Posterior cingulate gyrus (tissue), 11 donors: ENCODE data around the gene CD226.
A peak's percentile ranks its signal among the peaks of the same experiment; 100 is the strongest.
"Not testable (repeated sequence)": the region's sequence is repeated elsewhere in the genome, so short reads cannot be mapped to it uniquely, and the experiment has no call there.

Source experiments
- DNase-seq, 10 donors: peaks; one replicate each; pipeline versions ENCODE4 v3.0.0 to v3.0.0-alpha.2; 2020 to 2021; ENCODE audit warnings: mixed read lengths in 3 of 10
- intact Hi-C: fragments of 100-400 bp; cut with DNase I; formaldehyde crosslinking; loops from one replicate; pipeline ENCODE4 v1.15.1; 2023

The CD226 gene

GRCh38 chr18:69916412-69916811 lies 31.3 kb downstream of the CD226 start:
- intact Hi-C loops, result no loop called here
- no peak for DNase-seq

- intact Hi-C loops, result no loop called here
- no peak for DNase-seq
Observed at GRCh38 chr18:69908838-69909237, 38.8 kb downstream of the CD226 start.

- intact Hi-C loops, result no loop called here
- peak in 1 of 10 donors; percentile 69 for DNase-seq
Observed at GRCh38 chr18:69906765-69907164, 40.9 kb downstream of the CD226 start.

DNA sequence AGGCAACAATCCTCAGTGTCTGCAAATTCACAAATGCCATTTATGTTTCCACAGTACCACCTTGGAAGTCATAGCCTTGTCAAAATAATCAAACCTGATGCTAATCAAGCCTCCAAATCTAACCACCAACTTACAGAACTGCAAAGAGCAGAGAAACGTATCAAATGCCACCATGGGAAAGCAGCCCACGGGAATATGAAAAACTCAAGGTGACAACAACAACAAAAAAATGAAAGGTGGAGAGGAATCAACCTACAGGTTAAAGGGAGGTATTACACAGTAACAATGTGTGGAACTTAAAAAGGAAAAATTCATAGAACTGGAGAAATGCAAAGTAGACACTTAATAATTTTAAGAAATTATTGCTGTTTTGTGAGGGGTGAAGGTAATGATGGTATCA lies 46.7 kb downstream of the CD226 start:
- intact Hi-C loops, result no loop called here
- no peak for DNase-seq

DNA sequence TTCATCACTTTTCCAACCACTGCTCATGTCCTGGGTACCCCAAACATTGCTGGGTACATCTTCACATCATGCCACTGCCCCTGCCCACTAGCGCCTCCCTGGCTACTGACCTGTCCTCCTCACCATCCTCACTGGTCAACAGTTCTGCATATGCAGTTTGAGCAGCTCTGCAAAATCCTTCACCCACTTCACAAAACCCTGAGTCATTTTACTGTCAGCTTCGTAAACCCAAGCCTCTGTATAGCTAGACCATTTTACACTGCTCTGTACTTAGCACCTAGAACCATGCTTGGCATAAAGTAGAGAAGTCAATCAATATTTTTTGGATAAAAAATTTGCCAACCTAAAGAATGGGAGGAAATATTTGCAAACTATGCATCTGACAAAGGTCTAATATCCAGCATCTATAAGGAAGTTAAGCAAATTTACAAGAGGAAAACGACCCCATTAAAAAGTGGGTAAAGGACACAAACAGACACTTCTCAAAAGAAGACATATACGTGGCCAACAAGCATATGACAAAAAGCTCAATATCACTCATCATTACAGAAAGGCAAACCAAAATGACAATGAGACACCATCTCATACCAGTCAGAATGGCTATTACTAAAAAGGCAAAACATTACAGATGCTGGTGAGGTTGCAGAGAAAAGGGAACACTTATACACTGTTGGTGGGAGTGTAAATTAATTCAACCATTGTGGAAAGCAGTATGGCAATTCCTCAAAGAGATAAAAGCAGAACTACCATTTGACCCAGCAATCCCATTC lies 48.3 kb downstream of the CD226 start:
- DNase-seq, intact Hi-C loops: not testable (repeated sequence)

DNA sequence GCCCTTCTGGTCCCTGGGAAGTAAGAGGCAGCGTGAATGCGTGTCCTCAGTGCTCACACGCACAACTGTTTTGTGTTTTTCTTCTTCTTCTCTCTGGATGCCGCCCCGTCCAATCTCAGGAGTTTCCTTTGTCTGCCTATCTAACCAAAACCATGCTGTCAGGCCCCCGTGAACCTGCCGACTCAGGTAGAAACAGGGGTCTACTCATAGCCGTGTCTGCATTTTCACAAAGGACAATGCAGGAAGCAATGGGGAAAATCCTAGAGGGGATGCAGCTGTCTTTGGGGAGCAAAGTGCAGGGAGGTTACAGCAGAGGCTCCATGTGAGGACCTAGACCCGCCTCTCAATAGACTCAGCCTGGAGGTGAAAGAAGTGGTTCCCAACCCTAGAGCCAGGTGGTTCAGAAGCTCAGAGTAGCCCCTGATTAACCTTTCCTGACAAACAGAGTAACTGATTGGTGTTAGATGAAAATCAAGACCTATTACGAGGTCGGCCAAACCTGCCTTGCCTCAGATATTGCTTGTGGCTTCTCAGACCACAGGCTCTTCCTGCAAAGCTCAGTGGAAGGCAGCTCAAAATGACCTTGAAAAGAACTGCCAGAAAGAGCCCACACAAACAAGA lies 49.3 kb downstream of the CD226 start:
- intact Hi-C loops, result no loop called here
- DNase-seq, result no peak

GRCh38 chr18:69897397-69898108 lies 50.1 kb downstream of the CD226 start:
- intact Hi-C loops, result no loop called here

DNA sequence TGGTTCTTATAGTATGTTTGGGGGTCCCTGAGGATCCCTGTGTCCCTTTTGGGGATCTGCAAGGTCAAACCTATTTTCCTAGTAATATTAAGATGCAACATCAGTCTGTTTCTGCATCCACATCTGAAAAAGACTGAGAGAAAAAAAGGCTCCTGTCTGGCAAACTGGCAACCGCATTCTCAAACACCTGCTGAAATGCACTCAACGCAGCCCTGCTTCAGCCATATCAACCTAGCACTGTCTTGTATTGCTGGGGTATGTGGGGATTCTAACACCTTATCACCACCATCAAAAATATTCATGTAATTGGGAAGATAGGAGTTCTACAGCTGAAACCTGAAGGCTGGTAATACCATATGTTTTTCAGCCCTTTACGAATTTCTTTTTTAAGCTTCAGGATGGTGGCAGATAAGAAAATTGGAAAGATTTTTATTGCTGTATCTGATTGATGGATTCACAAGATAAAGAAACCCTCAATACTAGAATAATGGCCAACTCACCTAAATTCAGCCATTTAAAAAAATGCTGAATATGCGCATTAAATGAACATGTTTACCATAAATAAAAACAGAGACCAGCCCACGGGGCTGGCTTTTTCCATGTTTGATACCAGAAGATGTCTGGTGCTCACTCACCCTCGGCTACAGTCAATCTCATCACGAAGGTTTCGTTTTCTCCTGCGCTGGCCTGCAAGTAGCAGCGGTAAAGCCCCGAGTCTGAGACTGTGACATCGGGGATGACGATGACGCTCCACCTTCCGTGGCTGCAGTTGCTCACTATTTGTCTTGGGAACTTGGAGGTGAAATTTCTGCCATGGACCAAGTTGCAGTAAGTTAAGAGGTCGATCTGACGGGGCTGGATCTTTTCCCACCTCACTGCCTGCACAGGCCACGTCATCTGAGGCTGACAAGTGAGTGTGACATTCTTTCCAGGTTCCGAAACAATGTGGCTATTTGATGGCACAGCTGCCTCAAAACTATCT lies 52.3 kb downstream of the CD226 start:
- intact Hi-C loops, result no loop called here

More at GRCh38 chr18:69897397-69898108, 50.1 kb downstream of the CD226 start:
- no peak for DNase-seq

DNA sequence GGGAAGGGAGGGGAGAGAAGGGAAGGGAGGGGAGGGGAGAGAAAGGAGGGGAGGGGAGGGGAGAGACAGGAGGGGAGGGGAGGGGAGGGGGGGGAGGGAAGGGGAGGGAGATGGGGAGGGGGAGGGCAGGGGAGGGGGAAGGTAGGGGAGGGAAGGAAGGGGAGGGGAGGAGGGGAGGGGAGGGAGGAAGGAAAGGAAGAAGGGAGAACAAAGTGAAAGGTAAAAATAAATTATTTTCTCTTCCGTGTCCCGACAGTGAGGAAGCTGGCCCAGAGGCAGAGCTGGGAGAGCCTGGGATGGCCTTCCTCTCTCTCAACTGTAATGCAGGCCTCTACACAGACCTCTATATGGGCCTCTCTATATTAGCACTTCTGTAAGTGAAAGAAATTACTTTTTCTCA lies 53.2 kb downstream of the CD226 start:
- intact Hi-C loops, result no loop called here
- no peak for DNase-seq

More for the DNA sequence above, 52.3 kb downstream of the CD226 start:
- peak in 1 of 10 donors; percentile 74 for DNase-seq

- intact Hi-C loops, result no loop called here
Observed at GRCh38 chr18:69890558-69890957, 57.1 kb downstream of the CD226 start.

GRCh38 chr18:69889009-69889408 lies 58.7 kb downstream of the CD226 start:
- intact Hi-C loops, result no loop called here
- no peak for DNase-seq

More at GRCh38 chr18:69890558-69890957, 57.1 kb downstream of the CD226 start:
- no peak for DNase-seq

DNA sequence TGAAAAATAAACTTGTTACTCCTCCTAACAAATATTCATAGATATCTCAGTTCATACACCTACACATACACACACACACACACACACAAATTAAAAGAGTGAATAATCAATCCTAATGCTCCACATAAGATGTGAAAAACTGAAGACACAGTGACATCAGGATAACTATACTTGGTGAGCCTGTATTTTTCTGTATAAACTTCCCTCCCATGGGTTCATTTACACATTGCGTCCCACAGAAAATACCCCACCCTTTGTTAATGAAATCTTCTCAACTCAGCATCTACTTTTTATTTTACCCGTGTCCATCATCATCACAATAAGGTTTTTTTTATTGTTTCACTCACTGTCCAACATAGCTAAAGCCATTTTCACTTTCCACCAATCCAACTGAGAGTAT lies 60.4 kb downstream of the CD226 start:
- no peak for DNase-seq
- intact Hi-C loops, result no loop called here

- intact Hi-C loops, result no loop called here
- DNase-seq, result no peak
Observed at GRCh38 chr18:69885841-69886531, 61.7 kb downstream of the CD226 start.

- no peak for DNase-seq
- intact Hi-C loops, result no loop called here
Observed at GRCh38 chr18:69885355-69885754, 62.3 kb downstream of the CD226 start.

DNA sequence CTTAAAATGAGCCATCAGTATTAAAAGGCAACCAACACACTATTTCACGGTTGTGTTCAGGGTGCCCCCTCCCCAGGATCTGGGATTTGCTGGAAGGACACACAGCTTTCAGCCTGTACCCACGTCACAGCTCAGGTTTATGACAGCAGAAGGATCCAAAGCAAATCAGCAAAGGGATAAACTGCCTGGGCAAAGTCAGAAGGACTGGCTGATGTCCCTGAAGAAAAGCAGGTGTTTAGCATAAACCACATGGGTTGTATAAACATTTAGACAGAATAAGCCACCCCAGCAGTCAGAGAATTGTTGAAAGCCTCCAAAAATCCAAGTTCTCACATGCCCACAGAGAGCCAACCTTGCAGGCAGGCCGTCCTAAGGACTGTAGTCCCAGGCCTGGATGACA lies 63.9 kb downstream of the CD226 start:
- intact Hi-C loops, result no loop called here
- no peak for DNase-seq

- DNase-seq, result no peak
- intact Hi-C loops, result no loop called here
Observed at GRCh38 chr18:69882965-69883668, 64.6 kb downstream of the CD226 start.

GRCh38 chr18:69880083-69880482 lies 67.6 kb downstream of the CD226 start:
- no peak for DNase-seq
- intact Hi-C loops, result no loop called here

DNA sequence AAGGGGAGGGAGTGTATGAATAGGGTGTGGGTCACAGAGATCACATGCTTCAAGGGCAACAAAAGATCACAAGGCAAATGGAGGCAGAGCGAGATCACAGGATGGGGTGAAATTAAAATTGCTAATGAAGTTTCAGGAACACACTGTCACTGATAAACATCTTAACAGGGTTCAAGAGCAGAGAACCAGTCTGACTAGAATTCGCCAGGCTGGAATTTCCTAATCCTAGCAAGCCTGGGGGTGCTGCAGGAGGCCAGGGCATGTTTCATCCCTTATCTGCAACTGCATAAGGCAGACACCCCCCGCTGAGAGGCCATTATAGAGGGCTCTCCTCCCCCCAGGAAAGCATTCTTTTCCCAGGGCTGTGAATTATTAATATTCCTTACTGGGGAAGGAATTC lies 68.6 kb downstream of the CD226 start:
- DNase-seq, result not testable (repeated sequence)

More for the DNA sequence above, 68.6 kb downstream of the CD226 start:
- intact Hi-C loops, result not testable (repeated sequence)
